B cell (primary cell): ENCODE results near the gene NELFE. TPM values are rescaled to one million over a fixed set of nuclear protein-coding genes. Genes with fewer than 3 reads are reported as not detected.

Source experiments
- ATAC-seq: fragments of 200-7000 bp; cut with Tn5 transposase; one replicate; pipeline ENCODE4 v1.10.0; 2021; ENCODE audit warnings: low read depth, mild to moderate bottlenecking, moderate number of reproducible peaks, moderate library complexity
- CTCF ChIA-PET: fragments of 350-600 bp; sonication (Branson Sonifier 250); formaldehyde crosslinking; loops from one replicate; lab custom pipeline; 2021; ENCODE audit warnings: antibody characterized with exemption, inconsistent platforms; lab: Charles Lee
- POLR2A ChIA-PET: fragments of 350-600 bp; sonication (Branson Sonifier 250); formaldehyde crosslinking; loops from one replicate; lab custom pipeline; 2021; ENCODE audit warnings: antibody characterized with exemption; lab: Charles Lee
- DNase-seq: peaks from one replicate; pipeline ENCODE4 v3.0.0; 2013
- H2AFZ ChIP-seq: 2 replicates; pipeline ENCODE4 v1.6.1; 2012; ENCODE audit warnings: mild to moderate bottlenecking, low read depth, low read length; ENCODE audit not compliant: insufficient read depth, poor library complexity, severe bottlenecking
- H3K27ac ChIP-seq, 2 donors: 1 replicate in 1 of 2; 2 replicates in 1 of 2; pipeline ENCODE4 v1.5.1; 2012 to 2013; ENCODE audit warnings: low read length in 2 of 2, mild to moderate bottlenecking in 2 of 2, moderate library complexity in 1 of 2
- H3K27me3 ChIP-seq, 4 experiments: fragments of 200-600 bp in 1 of 4; sonication (generic) in 1 of 4; replicated peaks in 1 of 4; 1 replicate in 2 of 4; 2 replicates in 2 of 4; pipeline versions ENCODE4 v1.6.1 to v1.7.0; 2013 to 2016; ENCODE audit warnings: low read length in 3 of 4, mild to moderate bottlenecking in 2 of 4, mixed read lengths in 1 of 4, moderate library complexity in 1 of 4; ENCODE audit not compliant: insufficient read depth in 4 of 4, control insufficient read depth in 3 of 4; ENCODE audit errors: control extremely low read depth in 1 of 4
- H3K36me3 ChIP-seq, 2 experiments: replicated peaks in 1 of 2; 1 replicate in 1 of 2; 2 replicates in 1 of 2; pipeline versions ENCODE4 v1.6.1 to v1.7.1; 2013; ENCODE audit warnings: low read length in 1 of 2; ENCODE audit not compliant: insufficient read depth in 2 of 2, control insufficient read depth in 1 of 2; ENCODE audit errors: control extremely low read depth in 1 of 2, extremely low read depth in 1 of 2
- H3K4me1 ChIP-seq, 2 donors: fragments of 200-600 bp in 1 of 2; sonication (generic) in 1 of 2; 1 replicate in 1 of 2; 2 replicates in 1 of 2; pipeline versions ENCODE4 v1.5.1 to v1.6.1; 2013 to 2017; ENCODE audit warnings: low read length in 2 of 2; ENCODE audit not compliant: control insufficient read depth in 2 of 2, insufficient read depth in 2 of 2
- H3K4me2 ChIP-seq: replicated peaks from 2 replicates; pipeline ENCODE3; 2012; ENCODE audit warnings: mild to moderate bottlenecking, low read depth, low read length; ENCODE audit not compliant: poor library complexity, severe bottlenecking
- H3K4me3 ChIP-seq, 5 experiments: fragments of 200-600 bp in 1 of 5; sonication (generic) in 1 of 5; 1 replicate in 3 of 5; 2 replicates in 2 of 5; pipeline versions ENCODE4 v1.5.1 to v1.7.0; 2011 to 2016; ENCODE audit warnings: low read length in 4 of 5, mild to moderate bottlenecking in 4 of 5, low read depth in 2 of 5, control low read depth in 1 of 5, moderate library complexity in 1 of 5; ENCODE audit not compliant: insufficient read depth in 1 of 5; ENCODE audit errors: control extremely low read depth in 1 of 5, extremely low read depth in 1 of 5
- H3K79me2 ChIP-seq: fragments of 200-600 bp; sonication (generic); one replicate; pipeline ENCODE4 v1.6.0; 2016; ENCODE audit warnings: low read length; ENCODE audit not compliant: control insufficient read depth, insufficient read depth
- H3K9ac ChIP-seq: fragments of 200-600 bp; sonication (generic); 2 replicates; pipeline ENCODE4 v1.6.1; 2017; ENCODE audit warnings: mild to moderate bottlenecking, low read length, moderate library complexity
- H3K9me3 ChIP-seq, 3 donors: one replicate each; pipeline versions ENCODE4 v1.6.1 to v1.7.1; 2013; ENCODE audit warnings: low read length in 2 of 3; ENCODE audit not compliant: control insufficient read depth in 2 of 3, insufficient read depth in 1 of 3; ENCODE audit errors: control extremely low read depth in 1 of 3
- H4K20me1 ChIP-seq: 2 replicates; pipeline ENCODE4 v1.6.0; 2012; ENCODE audit warnings: mild to moderate bottlenecking, low read length; ENCODE audit not compliant: insufficient read depth, control insufficient read depth, poor library complexity, severe bottlenecking
- H3K27ac Mint-ChIP-seq: one replicate; pipeline ENCODE4 v1.8.0; 2021; ENCODE audit warnings: mixed read lengths
- H3K27me3 Mint-ChIP-seq: one replicate; pipeline ENCODE4 v1.8.0; 2021; ENCODE audit warnings: mixed read lengths
- H3K4me1 Mint-ChIP-seq: one replicate; pipeline ENCODE4 v1.8.0; 2021; ENCODE audit warnings: mixed read lengths
- H3K4me3 Mint-ChIP-seq: one replicate; pipeline ENCODE4 v1.8.0; 2021; ENCODE audit warnings: mixed read lengths
- H3K9me3 Mint-ChIP-seq: one replicate; pipeline ENCODE4 v1.8.0; 2022; ENCODE audit warnings: mixed read lengths; ENCODE audit not compliant: insufficient read depth
- EZH2 ChIP-seq: IDR thresholded peaks from 2 replicates; pipeline ENCODE4 v1.6.1; 2012; ENCODE audit warnings: borderline replicate concordance, low read depth, mild to moderate bottlenecking, moderate library complexity, low read length; ENCODE audit not compliant: insufficient read depth, poor library complexity, severe bottlenecking
- WGBS: methylation state at CpG from one replicate; pipeline ENCODE4 v1.1.5; 2013; ENCODE audit warnings: missing lambda C conversion rate; ENCODE audit not compliant: insufficient coverage; 5-methylcytosine and 5-hydroxymethylcytosine counted together
- intact Hi-C: fragments of 100-400 bp; cut with micrococcal nuclease; formaldehyde crosslinking; loops from one replicate; pipeline ENCODE4 v1.10.0; 2022
- polyA plus RNA-seq: library from polyadenylated mRNA; depleted of rRNA; stranded (reverse); fragments of >200 nt; gene quantifications from 2 replicates; pipeline ENCODE4 v1.2.3, GENCODE V29; 2012
- total RNA-seq, 2 donors: library from RNA; stranded (reverse); fragments of 120-200 nt in 1 of 2; gene quantifications; 1 replicate in 1 of 2; 2 replicates in 1 of 2; pipeline versions ENCODE4 v1.2.3 to v1.2.4, GENCODE V29; 2013 to 2022
- TF ChIP-seq, protein P1 (sequence below): fragments of 200-600 bp; IDR thresholded peaks from one replicate; pipeline ENCODE4 v1.8.0; 2022; ENCODE audit warnings: antibody characterized with exemption, mild to moderate bottlenecking

NELFE gene
- total and polyA plus RNA-seq, 2 donors (not counting 1 experiment from before 2014, with no cell fraction given), result 39.0 to 53.7 TPM

DNA sequence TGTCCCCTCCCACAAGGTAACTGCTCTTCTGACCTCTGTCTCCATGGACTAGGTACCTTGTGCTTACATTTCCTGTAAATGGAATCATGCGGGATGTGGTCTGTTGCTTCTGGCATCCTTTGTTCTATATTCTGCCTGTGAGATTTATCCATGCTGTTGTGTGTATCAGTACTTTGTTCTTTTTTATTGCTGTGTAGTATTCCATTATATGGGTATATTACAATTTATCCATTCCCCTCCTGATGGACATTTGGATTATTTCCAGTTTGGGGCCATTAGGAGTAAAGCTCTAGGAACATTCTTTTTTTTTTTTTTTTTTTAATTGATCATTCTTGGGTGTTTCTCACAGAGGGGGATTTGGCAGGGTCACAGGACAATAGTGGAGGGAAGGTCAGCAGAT is 27.8 kb downstream of the NELFE start:
- WGBS, result 100% methylated on average over 1 of the region's 1 CpG
- POLR2A ChIA-PET, result no interaction called here

DNA sequence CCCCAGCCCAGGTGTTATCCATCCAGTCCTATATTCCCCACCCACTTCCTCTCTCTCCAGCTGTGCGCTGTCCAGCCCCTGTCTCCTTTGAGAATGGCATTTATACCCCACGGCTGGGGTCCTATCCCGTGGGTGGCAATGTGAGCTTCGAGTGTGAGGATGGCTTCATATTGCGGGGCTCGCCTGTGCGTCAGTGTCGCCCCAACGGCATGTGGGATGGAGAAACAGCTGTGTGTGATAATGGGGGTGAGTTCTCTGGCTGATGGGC is 30.2 kb downstream of the NELFE start:
- H3K4me2 ChIP-seq, result no peak overlapping the region
- peaks cover 0 to 3% (median 0%) of the 10 kb centered on the region in 3 donors for H3K9me3 ChIP-seq
- Mint-ChIP-seq H3K27me3 (peaks cover 7% of the 10 kb centered on the region), H3K4me1 (no peaks in the 10 kb centered on the region), H3K4me3 (no peak overlapping the region), H3K9me3 (no peaks in the 10 kb centered on the region), H3K27ac (no peak overlapping the region)
- no peak overlapping the region for H3K4me3 ChIP-seq
- no peaks in the 10 kb centered on the region for H3K36me3 ChIP-seq
- 96% methylated on average over 9 of the region's 9 CpGs for WGBS
- no peak overlapping the region for H3K27ac ChIP-seq
- no peak for ATAC-seq
- H3K9ac ChIP-seq, result no peak overlapping the region
- TF ChIP-seq, protein P1, sequence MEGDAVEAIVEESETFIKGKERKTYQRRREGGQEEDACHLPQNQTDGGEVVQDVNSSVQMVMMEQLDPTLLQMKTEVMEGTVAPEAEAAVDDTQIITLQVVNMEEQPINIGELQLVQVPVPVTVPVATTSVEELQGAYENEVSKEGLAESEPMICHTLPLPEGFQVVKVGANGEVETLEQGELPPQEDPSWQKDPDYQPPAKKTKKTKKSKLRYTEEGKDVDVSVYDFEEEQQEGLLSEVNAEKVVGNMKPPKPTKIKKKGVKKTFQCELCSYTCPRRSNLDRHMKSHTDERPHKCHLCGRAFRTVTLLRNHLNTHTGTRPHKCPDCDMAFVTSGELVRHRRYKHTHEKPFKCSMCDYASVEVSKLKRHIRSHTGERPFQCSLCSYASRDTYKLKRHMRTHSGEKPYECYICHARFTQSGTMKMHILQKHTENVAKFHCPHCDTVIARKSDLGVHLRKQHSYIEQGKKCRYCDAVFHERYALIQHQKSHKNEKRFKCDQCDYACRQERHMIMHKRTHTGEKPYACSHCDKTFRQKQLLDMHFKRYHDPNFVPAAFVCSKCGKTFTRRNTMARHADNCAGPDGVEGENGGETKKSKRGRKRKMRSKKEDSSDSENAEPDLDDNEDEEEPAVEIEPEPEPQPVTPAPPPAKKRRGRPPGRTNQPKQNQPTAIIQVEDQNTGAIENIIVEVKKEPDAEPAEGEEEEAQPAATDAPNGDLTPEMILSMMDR, result no peak
- H3K27me3 ChIP-seq, result peaks cover 0 to 8% (median 0%) of the 10 kb centered on the region in 4 experiments
- ChIA-PET CTCF (no interaction called here), POLR2A (no interaction called here)
- intact Hi-C loops, result no loop called here
- no peaks in the 10 kb centered on the region for H3K4me1 ChIP-seq
- no peaks in the 10 kb centered on the region for H4K20me1 ChIP-seq
- H2AFZ ChIP-seq, result no peak overlapping the region
- DNase-seq, result no peak
- no peaks in the 10 kb centered on the region for H3K79me2 ChIP-seq

More for the DNA sequence above, 27.8 kb downstream of the NELFE start:
- no peaks in the 10 kb centered on the region for H3K9me3 Mint-ChIP-seq
- Histone ChIP-seq H3K27ac (no peak overlapping the region), H3K4me2 (no peak overlapping the region), H3K36me3 (no peaks in the 10 kb centered on the region), H3K9ac (no peak overlapping the region), H3K4me1 (no peaks in the 10 kb centered on the region), H2AFZ (no peak overlapping the region), H3K79me2 (no peaks in the 10 kb centered on the region), H3K4me3 (no peak overlapping the region), H4K20me1 (no peaks in the 10 kb centered on the region), H3K9me3 (peaks cover 0 to 3% (median 0%) of the 10 kb centered on the region in 3 donors), H3K27me3 (peaks cover 0 to 8% (median 0%) of the 10 kb centered on the region in 4 experiments)
- ATAC-seq, result no peak
- CTCF ChIA-PET, result no interaction called here
- TF ChIP-seq EZH2, result no peak
- TF ChIP-seq, protein P1, result no peak
- H3K4me3 Mint-ChIP-seq, result no peak overlapping the region
- intact Hi-C loops, result no loop called here
- H3K27ac Mint-ChIP-seq, result no peak overlapping the region
- no peaks in the 10 kb centered on the region for H3K4me1 Mint-ChIP-seq
- H3K27me3 Mint-ChIP-seq, result peaks cover 7% of the 10 kb centered on the region
- no peak for DNase-seq
